ENCODE measurements around the gene STAT1. TPM values are rescaled to one million over a fixed set of nuclear protein-coding genes. Genes with fewer than 3 reads are reported as not detected.
A peak's percentile ranks its signal among the peaks of the same experiment; 100 is the strongest.

The STAT1 gene
- total RNA-seq, 6 donors from 2014 or later: 69.3 to 120 (median 83.1) TPM

- peaks cover 28 to 47% (median 31%) of the 10 kb centered on the region in 4 donors for H3K4me1 ChIP-seq
- no peaks in the 10 kb centered on the region for H3K27me3 ChIP-seq
- no peak overlapping the region for H3K27ac ChIP-seq
- DNase-seq (no peak), ATAC-seq (ENCODE audit: low FRiP score in 2 of 2) (no peak)
- no peak overlapping the region for H3K4me3 ChIP-seq
- no peaks in the 10 kb centered on the region for H3K9me3 ChIP-seq
- peaks cover 31 to 71% (median 50%) of the 10 kb centered on the region in 4 donors for H3K36me3 ChIP-seq
- TF ChIP-seq POLR2AphosphoS5 (IDR thresholded peaks at IDR 0.05): no peak
- no peak for TF ChIP-seq EP300 (IDR thresholded peaks at IDR 0.05)
- no peak for TF ChIP-seq CTCF (IDR thresholded peaks at IDR 0.05)
- no peak for TF ChIP-seq POLR2A (IDR thresholded peaks at IDR 0.05)
Measured at GRCh38 chr2:191008286-191008685, 5.7 kb downstream of the STAT1 start.

GRCh38 chr2:191006997-191007783, 6.8 kb downstream of the STAT1 start:
- Histone ChIP-seq H3K9me3 (no peaks in the 10 kb centered on the region), H3K36me3 (peaks cover 38 to 82% (median 60%) of the 10 kb centered on the region in 4 donors), H3K27me3 (no peaks in the 10 kb centered on the region), H3K4me3 (no peak overlapping the region), H3K27ac (no peak overlapping the region), H3K4me1 (peaks cover 19 to 38% (median 21%) of the 10 kb centered on the region in 4 donors)
- DNase-seq (no peak), ATAC-seq (ENCODE audit: low FRiP score in 2 of 2) (no peak)
- TF ChIP-seq CTCF (IDR thresholded peaks at IDR 0.05): no peak
- TF ChIP-seq POLR2A (IDR thresholded peaks at IDR 0.05): no peak
- no peak for TF ChIP-seq POLR2AphosphoS5 (IDR thresholded peaks at IDR 0.05)
- no peak for TF ChIP-seq EP300 (IDR thresholded peaks at IDR 0.05)
- WGBS, 2 donors: 72 to 75% methylated on average over 4 of the region's 4 CpGs

- Histone ChIP-seq H3K27ac (no peak overlapping the region), H3K4me3 (no peak overlapping the region), H3K4me1 (peaks cover 10 to 30% (median 12%) of the 10 kb centered on the region in 4 donors), H3K36me3 (peaks cover 43 to 91% (median 64%) of the 10 kb centered on the region in 4 donors), H3K27me3 (no peaks in the 10 kb centered on the region), H3K9me3 (no peaks in the 10 kb centered on the region)
- WGBS, 2 donors: 89 to 91% methylated on average over 3 of the region's 3 CpGs
- ATAC-seq (ENCODE audit: low FRiP score in 2 of 2) (no peak), DNase-seq (no peak)
- TF ChIP-seq POLR2A (IDR thresholded peaks at IDR 0.05) (no peak), EP300 (IDR thresholded peaks at IDR 0.05) (no peak)
Measured at GRCh38 chr2:191006297-191006696, 7.7 kb downstream of the STAT1 start.

- TF ChIP-seq CTCF (IDR thresholded peaks at IDR 0.05): no peak
- TF ChIP-seq EP300 (IDR thresholded peaks at IDR 0.05): no peak
- no peak for TF ChIP-seq POLR2AphosphoS5 (IDR thresholded peaks at IDR 0.05)
- no peak for TF ChIP-seq POLR2A (IDR thresholded peaks at IDR 0.05)
- no peak for DNase-seq
- H3K36me3 ChIP-seq: peaks cover 59 to 100% (median 81%) of the 10 kb centered on the region in 4 donors
- no peaks in the 10 kb centered on the region for H3K27me3 ChIP-seq
- 95 to 96% methylated on average over 6 of the region's 6 CpGs for WGBS, 2 donors
- H3K9me3 ChIP-seq: no peaks in the 10 kb centered on the region
- ATAC-seq (ENCODE audit: low FRiP score in 2 of 2): no peak
- no peak overlapping the region for H3K27ac ChIP-seq
- no peak overlapping the region for H3K4me3 ChIP-seq
- peaks cover 0 to 9% (median 0%) of the 10 kb centered on the region in 4 donors for H3K4me1 ChIP-seq
Measured at GRCh38 chr2:191003405-191004309, 10.3 kb downstream of the STAT1 start.

GRCh38 chr2:191001624-191002023, 12.3 kb downstream of the STAT1 start:
- 80 to 82% methylated on average over 3 of the region's 3 CpGs for WGBS, 2 donors
- H3K27me3 ChIP-seq: no peaks in the 10 kb centered on the region
- H3K4me3 ChIP-seq: no peak overlapping the region
- no peak for TF ChIP-seq POLR2AphosphoS5 (IDR thresholded peaks at IDR 0.05)
- TF ChIP-seq EP300 (IDR thresholded peaks at IDR 0.05): no peak
- TF ChIP-seq CTCF (IDR thresholded peaks at IDR 0.05): no peak
- no peak for TF ChIP-seq POLR2A (IDR thresholded peaks at IDR 0.05)
- peaks cover 58 to 100% (median 84%) of the 10 kb centered on the region in 4 donors for H3K36me3 ChIP-seq
- H3K9me3 ChIP-seq: no peaks in the 10 kb centered on the region
- DNase-seq: no peak
- H3K27ac ChIP-seq: peak overlapping the region in 1 of 4 donors; percentile 43
- H3K4me1 ChIP-seq: no peaks in the 10 kb centered on the region
- no peak for ATAC-seq (ENCODE audit: low FRiP score in 2 of 2)
